ENCODE results near the gene USP6.
"Not testable (repeated sequence)": the region's sequence is repeated elsewhere in the genome, so short reads cannot be mapped to it uniquely, and the experiment has no call there.

Gene USP6

GRCh38 chr17:5200360-5200759, 84.5 kb downstream of the USP6 start:
- DNase-seq = no peak

DNA sequence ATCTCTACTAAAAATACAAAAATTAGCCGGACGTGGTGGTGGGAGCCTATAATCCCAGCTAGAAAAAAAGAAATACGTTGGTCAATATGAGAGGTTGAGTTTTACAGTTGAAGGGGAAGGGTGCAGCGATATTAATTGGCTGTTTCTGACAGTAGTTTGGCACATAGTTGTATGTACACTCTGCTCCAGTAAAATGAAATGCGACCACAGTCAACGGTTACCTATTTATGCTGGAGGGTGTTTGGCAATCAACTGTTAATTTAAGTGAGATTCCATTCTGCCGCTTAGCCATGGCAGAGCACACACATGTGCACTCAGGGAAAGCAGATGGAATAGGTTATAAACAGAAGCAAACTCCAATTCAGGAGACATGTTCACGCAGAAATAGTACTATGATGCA, 85.2 kb downstream of the USP6 start:
- no peak for DNase-seq

- DNase-seq = no peak
Measured at GRCh38 chr17:5203178-5203907, 87.5 kb downstream of the USP6 start.

DNA sequence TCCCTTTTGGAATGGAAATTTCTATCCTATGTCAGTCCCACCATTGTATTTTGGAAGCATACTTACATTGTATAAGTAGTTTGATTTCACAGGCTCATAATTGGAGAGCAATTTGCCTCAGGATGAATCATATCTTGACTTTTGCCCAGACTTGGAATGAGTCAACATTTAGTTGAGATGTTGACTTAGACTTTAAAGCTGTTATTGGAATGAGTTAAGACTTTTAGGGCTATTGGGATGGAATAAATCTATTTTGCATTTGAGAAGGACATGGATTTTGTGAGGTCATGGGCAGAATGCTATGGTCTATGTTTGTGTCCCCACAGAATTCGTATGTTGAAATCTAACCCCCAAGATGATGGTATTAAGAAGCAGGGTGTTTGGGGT, 88.1 kb downstream of the USP6 start:
- DNase-seq = no peak

GRCh38 chr17:5209396-5209795, 93.6 kb downstream of the USP6 start:
- no peak for DNase-seq

GRCh38 chr17:5210091-5210490, 94.3 kb downstream of the USP6 start:
- no peak for DNase-seq

DNA sequence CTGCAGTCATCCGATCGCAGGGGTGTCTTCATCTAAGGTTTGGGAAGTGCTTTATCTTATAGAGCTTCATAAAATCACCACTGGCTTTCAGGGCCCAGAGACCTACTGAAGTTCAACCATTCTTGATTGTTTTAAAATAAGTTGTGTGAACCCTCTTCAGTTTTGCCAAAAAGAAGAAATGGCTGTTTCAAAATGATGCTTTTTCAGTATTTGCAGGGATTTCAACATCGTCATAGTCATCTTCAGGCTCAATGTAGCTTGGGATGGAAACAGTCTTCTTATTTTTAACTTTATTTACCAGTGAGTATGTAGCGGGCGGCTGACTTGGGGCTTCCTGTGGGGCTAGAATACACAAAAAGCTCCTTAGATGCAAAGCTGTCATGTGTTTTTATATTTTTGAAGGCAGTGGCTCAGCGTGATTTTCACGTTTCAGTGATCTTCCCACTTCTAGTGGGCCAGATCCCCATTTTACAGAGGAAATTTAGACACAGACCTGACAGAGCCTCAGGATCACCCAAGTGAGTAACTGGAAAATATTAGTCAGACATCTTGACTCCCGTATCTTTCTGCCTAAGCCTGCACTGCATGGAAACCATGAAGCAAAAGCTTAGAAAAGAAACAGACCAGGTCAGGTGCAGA, 94.9 kb downstream of the USP6 start:
- DNase-seq = no peak

GRCh38 chr17:5211458-5211857, 95.6 kb downstream of the USP6 start:
- DNase-seq = no peak

DNA sequence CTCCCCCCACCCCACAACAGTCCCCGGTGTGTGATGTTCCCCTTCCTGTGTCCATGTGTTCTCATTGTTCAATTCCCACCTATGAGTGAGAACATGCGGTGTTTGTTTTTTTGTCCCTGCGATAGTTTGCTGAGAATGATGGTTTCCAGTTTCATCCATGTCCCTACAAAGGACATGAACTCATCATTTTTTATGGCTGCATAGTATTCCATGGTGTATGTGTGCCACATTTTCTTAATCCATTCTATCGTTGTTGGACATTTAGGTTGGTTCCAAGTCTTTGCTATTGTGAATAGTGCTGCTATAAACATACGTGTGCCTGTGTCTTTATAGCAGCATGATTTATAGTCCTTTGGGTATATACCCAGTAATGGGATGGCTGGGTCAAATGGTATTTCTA, 101.7 kb downstream of the USP6 start:
- not testable (repeated sequence) for DNase-seq

- DNase-seq = no peak
Measured at GRCh38 chr17:5219536-5219935, 103.7 kb downstream of the USP6 start.

GRCh38 chr17:5220074-5220473, 104.2 kb downstream of the USP6 start:
- no peak for DNase-seq

- not testable (repeated sequence) for DNase-seq
Measured at GRCh38 chr17:5221912-5222311, 106.1 kb downstream of the USP6 start.
